BLaER1 treated with 17β-estradiol and CSF1 and Interleukin-3, amounts not matched to agents 10 nM and 100 nM (cell line): ENCODE data around the gene TOP2A.

Experiments
- H3K27ac ChIP-seq, 11 experiments: shearing (Covaris generic); formaldehyde crosslinking; 2 replicates each; pipeline ENCODE4 v1.8.1; 2022
- H3K27me3 ChIP-seq, 11 experiments: shearing (Covaris generic); formaldehyde crosslinking; 2 replicates each; pipeline ENCODE4 v1.8.1; 2022
- H3K36me3 ChIP-seq, 11 experiments: shearing (Covaris generic); formaldehyde crosslinking; 2 replicates each; pipeline ENCODE4 v1.8.1; 2022
- H3K4me1 ChIP-seq, 10 experiments: shearing (Covaris generic); formaldehyde crosslinking; 2 replicates each; pipeline ENCODE4 v1.8.1; 2022
- H3K4me2 ChIP-seq, 11 experiments: shearing (Covaris generic); formaldehyde crosslinking; 2 replicates each; pipeline ENCODE4 v1.8.1; 2022
- H3K4me3 ChIP-seq, 10 experiments: shearing (Covaris generic); formaldehyde crosslinking; 2 replicates each; pipeline ENCODE4 v1.8.1; 2022
- H3K9ac ChIP-seq, 11 experiments: shearing (Covaris generic); formaldehyde crosslinking; 2 replicates each; pipeline ENCODE4 v1.8.1; 2022
- H3K9me3 ChIP-seq, 11 experiments: shearing (Covaris generic); formaldehyde crosslinking; replicated peaks in 1 of 11; 2 replicates each; pipeline ENCODE4 v1.8.1; 2022
- H4K20me1 ChIP-seq, 11 experiments: shearing (Covaris generic); formaldehyde crosslinking; 2 replicates each; pipeline ENCODE4 v1.8.1; 2022
- Cebpa-rat ChIP-seq, 11 experiments: shearing (Covaris generic); IDR thresholded peaks; 2 replicates each; pipeline ENCODE4 v1.8.1; 2022

The TOP2A gene

GRCh38 chr17:40342504-40343218, 75.0 kb downstream of the TOP2A start:
- no peak for TF ChIP-seq Cebpa-rat (IDR thresholded peaks at IDR 0.05)
- H3K36me3 ChIP-seq = peaks cover 0 to 19% (median 0%) of the 10 kb centered on the region in 11 experiments; a peak in 4 of 22 replicates
- H3K4me3 ChIP-seq = peak overlapping the region; percentile 75 to 96 (median 83)
- 0 out of 22 replicates have a peak, but pooled peaks cover 0 to 4% (median 0%) of the 10 kb centered on the region in 11 experiments for H3K9me3 ChIP-seq
- peak overlapping the region; percentile 75 to 91 (median 80) for H3K27ac ChIP-seq
- peaks cover 0 to 76% (median 37%) of the 10 kb centered on the region in 11 experiments; a peak in 13 of 22 replicates for H4K20me1 ChIP-seq
- H3K4me2 ChIP-seq = peak overlapping the region; percentile 92 to 100 (median 99)
- no peaks in the 10 kb centered on the region for H3K27me3 ChIP-seq
- peaks cover 76 to 92% (median 88%) of the 10 kb centered on the region in 10 experiments for H3K4me1 ChIP-seq
- H3K9ac ChIP-seq = peak overlapping the region; percentile 76 to 94 (median 85)

GRCh38 chr17:40341808-40342503, 75.7 kb downstream of the TOP2A start:
- Histone ChIP-seq H3K36me3 (peaks cover 0 to 22% (median 0%) of the 10 kb centered on the region in 11 experiments; a peak in 4 of 22 replicates), H3K9me3 (0 out of 22 replicates have a peak, but pooled peaks cover 0 to 4% (median 0%) of the 10 kb centered on the region in 11 experiments), H3K4me3 (peak overlapping the region; percentile 75 to 96 (median 83)), H3K4me2 (peak overlapping the region; percentile 92 to 100 (median 99)), H3K4me1 (peaks cover 76 to 92% (median 88%) of the 10 kb centered on the region in 10 experiments), H3K27ac (peak overlapping the region; percentile 75 to 91 (median 80)), H3K27me3 (no peaks in the 10 kb centered on the region), H3K9ac (peak overlapping the region; percentile 76 to 94 (median 85)), H4K20me1 (peaks cover 0 to 70% (median 34%) of the 10 kb centered on the region in 11 experiments; a peak in 13 of 22 replicates)
- no peak for TF ChIP-seq Cebpa-rat (IDR thresholded peaks at IDR 0.05)

DNA sequence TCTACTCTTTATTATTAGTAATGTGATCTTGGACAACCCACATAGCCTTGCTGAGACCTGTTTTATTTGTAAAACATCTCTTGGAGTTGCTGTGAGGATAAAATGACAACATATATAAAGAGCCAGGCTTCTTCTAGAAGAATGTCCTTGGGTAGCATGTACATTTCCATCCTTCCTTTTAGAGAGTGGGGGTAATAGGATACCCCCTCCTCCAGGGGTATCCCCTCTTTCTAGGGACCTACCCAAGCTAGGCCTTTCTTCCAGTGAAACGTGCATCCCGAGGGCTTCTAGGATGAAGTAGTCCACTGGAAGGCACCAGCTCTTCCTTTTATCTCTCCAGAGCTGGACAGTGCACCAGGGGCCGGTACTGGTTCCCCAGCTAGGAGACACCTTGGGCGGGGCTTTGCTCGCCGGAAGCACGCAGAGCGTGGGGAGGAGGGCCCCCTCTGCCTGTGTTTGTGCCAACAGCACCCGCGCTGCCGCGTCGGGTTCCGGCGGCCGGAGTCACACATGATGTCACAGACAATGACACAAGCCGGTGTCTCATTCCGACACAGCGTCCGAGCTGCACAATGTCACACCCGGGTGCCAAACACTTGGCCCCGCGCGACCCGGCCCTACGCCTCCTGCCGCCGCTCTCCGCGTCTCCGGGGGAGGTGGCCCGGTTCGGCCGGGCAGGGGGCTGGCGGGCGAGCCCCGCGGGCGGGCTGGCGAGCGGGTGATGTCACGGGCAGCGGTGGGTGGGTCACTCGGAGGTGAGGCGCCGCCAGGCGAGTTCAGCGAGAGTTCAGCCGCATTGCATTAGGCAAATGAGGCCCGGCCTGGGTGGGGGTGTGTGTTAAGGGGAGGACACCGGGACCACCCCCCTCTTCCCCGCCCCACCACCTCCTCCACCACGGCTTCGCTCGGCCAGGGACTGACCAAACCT, 76.6 kb downstream of the TOP2A start:
- Histone ChIP-seq H3K9me3 (0 out of 22 replicates have a peak, but pooled peaks cover 0 to 4% (median 0%) of the 10 kb centered on the region in 11 experiments), H3K27ac (peak overlapping the region; percentile 75 to 91 (median 80)), H3K4me1 (peaks cover 76 to 91% (median 86%) of the 10 kb centered on the region in 10 experiments), H4K20me1 (peaks cover 0 to 62% (median 30%) of the 10 kb centered on the region in 11 experiments; a peak in 13 of 22 replicates), H3K9ac (peak overlapping the region; percentile 76 to 94 (median 85)), H3K4me2 (peak overlapping the region; percentile 92 to 100 (median 99)), H3K36me3 (peaks cover 0 to 25% (median 0%) of the 10 kb centered on the region in 11 experiments; a peak in 4 of 22 replicates), H3K4me3 (peak overlapping the region; percentile 75 to 96 (median 83)), H3K27me3 (no peaks in the 10 kb centered on the region)
- peak in 1 of 11 experiments; percentile 52; a peak in 1 of 22 replicates for TF ChIP-seq Cebpa-rat (IDR thresholded peaks at IDR 0.05)

DNA sequence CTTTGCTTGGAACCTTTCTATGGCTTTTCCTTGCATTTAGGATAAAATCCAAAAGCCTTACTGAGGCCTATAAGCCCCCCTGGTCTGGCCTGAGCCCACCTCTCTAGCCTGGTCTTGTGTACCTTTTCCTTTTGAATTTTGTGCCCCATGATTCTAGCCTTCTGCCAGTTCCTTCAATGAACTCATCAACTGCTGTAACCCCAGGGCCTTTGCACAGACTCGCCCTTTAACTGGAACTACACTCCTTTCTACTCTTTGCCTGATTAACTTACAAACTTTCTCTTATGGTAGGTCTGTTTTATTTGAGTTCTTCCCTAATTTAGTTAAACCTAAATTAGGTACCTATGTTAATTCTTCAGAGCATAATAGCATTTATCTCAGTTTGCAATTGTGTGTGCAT, 77.4 kb downstream of the TOP2A start:
- Histone ChIP-seq H3K4me3 (peak overlapping the region in 5 of 10 experiments; percentile 79 to 89 (median 84); a peak in 8 of 20 replicates), H3K27me3 (no peaks in the 10 kb centered on the region), H3K36me3 (peaks cover 0 to 32% (median 0%) of the 10 kb centered on the region in 11 experiments; a peak in 5 of 22 replicates), H3K9ac (peak overlapping the region in 3 of 11 experiments; percentile 78 to 87 (median 82); a peak in 4 of 22 replicates), H3K27ac (peak overlapping the region in 2 of 11 experiments; percentile 87 to 91; a peak in 4 of 22 replicates), H4K20me1 (peaks cover 0 to 54% (median 22%) of the 10 kb centered on the region in 11 experiments; a peak in 11 of 22 replicates), H3K9me3 (0 out of 22 replicates have a peak, but pooled peaks cover 0 to 4% (median 0%) of the 10 kb centered on the region in 11 experiments), H3K4me1 (peaks cover 76 to 91% (median 85%) of the 10 kb centered on the region in 10 experiments), H3K4me2 (peak overlapping the region; percentile 92 to 100 (median 99))
- TF ChIP-seq Cebpa-rat (IDR thresholded peaks at IDR 0.05) = no peak

GRCh38 chr17:40338941-40339649, 78.6 kb downstream of the TOP2A start:
- H3K27me3 ChIP-seq = no peaks in the 10 kb centered on the region
- peaks cover 76 to 91% (median 85%) of the 10 kb centered on the region in 10 experiments for H3K4me1 ChIP-seq
- peaks cover 0 to 32% (median 0%) of the 10 kb centered on the region in 11 experiments; a peak in 5 of 22 replicates for H3K36me3 ChIP-seq
- H3K27ac ChIP-seq = peak overlapping the region; percentile 49 to 92 (median 66)
- peak overlapping the region; percentile 92 to 100 (median 99) for H3K4me2 ChIP-seq
- H3K9ac ChIP-seq = peak overlapping the region; percentile 14 to 71 (median 56); a peak in 21 of 22 replicates
- peaks cover 0 to 42% (median 15%) of the 10 kb centered on the region in 11 experiments; a peak in 11 of 22 replicates for H4K20me1 ChIP-seq
- TF ChIP-seq Cebpa-rat (IDR thresholded peaks at IDR 0.05) = no peak
- peak overlapping the region in 9 of 10 experiments; percentile 5 to 59 (median 27); a peak in 11 of 20 replicates for H3K4me3 ChIP-seq
- 0 out of 22 replicates have a peak, but pooled peaks cover 0 to 4% (median 0%) of the 10 kb centered on the region in 11 experiments for H3K9me3 ChIP-seq
